ENCODE measurements around the gene SETD2. TPM values are rescaled to one million over a fixed set of nuclear protein-coding genes. Genes with fewer than 3 reads are reported as not detected.

Gene SETD2
- total and polyA plus RNA-seq, 9 of the 15 experiments (the other 6 are each of a cell fraction or from before 2014, with no cell fraction given): 8.2 to 44.0 (median 33.6) TPM

- TF ChIP-seq ZNF318 (IDR thresholded peaks at IDR 0.05; ENCODE audit: borderline replicate concordance in 1 of 2, low read depth in 1 of 2) (no peak), ZBTB1 (CRISPR knock-in tag; IDR thresholded peaks at IDR 0.05; ENCODE audit: borderline replicate concordance, low read depth) (peak; percentile 74; the same call in 1 of the 2 replicates), CHD2 (IDR thresholded peaks at IDR 0.05; ENCODE audit: low read depth, low read length) (peak; percentile 60), ZNF780A (CRISPR knock-in tag; IDR thresholded peaks at IDR 0.05) (no peak), NR0B1 (IDR thresholded peaks at IDR 0.05; ENCODE audit: partially characterized antibody) (no peak), NR3C1 (CRISPR knock-in tag; IDR thresholded peaks at IDR 0.05) (no peak), SMARCE1 (IDR thresholded peaks at IDR 0.05) (peak; percentile 67), SETDB1 (IDR thresholded peaks at IDR 0.05; ENCODE audit: low read length) (peak; percentile 70), SRSF9 (IDR thresholded peaks at IDR 0.05; ENCODE audit: borderline replicate concordance, low read depth, low read length) (no peak), OTX1 (CRISPR knock-in tag; IDR thresholded peaks at IDR 0.05) (peak; percentile 92), MAZ (CRISPR knock-in tag; conservative IDR thresholded peaks at IDR 0.05 in 1 of 2, IDR thresholded peaks at IDR 0.05 in 1 of 2) (peak; percentile 82 to 87), NCOR1 (IDR thresholded peaks at IDR 0.05) (no peak), KDM1A (IDR thresholded peaks at IDR 0.05) (no peak), NUFIP1 (IDR thresholded peaks at IDR 0.05; ENCODE audit: partially characterized antibody) (no peak), CLOCK (CRISPR knock-in tag; IDR thresholded peaks at IDR 0.05; ENCODE audit: borderline replicate concordance) (0 out of 2 replicates have a peak, but pooled peaks have one; percentile 4)
Observed at GRCh38 chr3:46976326-46977190, 187.4 kb downstream of the SETD2 start, which contains the start of gene CCDC12 (continued).
